Uterus (tissue), 4 donors: ENCODE measurements around the gene KIRREL3. TPM values are rescaled to one million over a fixed set of nuclear protein-coding genes. Genes with fewer than 3 reads are reported as not detected.
"Not testable (repeated sequence)": the region's sequence is repeated elsewhere in the genome, so short reads cannot be mapped to it uniquely, and the experiment has no call there.

ENCODE experiments used
- DNase-seq, 2 donors: peaks; one replicate each; pipeline ENCODE4 v3.0.0-alpha.2; 2019 to 2020
- H3K27ac ChIP-seq, 2 donors: fragments of 200-600 bp; sonication (generic); 1 replicate in 1 of 2; 2 replicates in 1 of 2; pipeline ENCODE4 v1.5.1; 2016 to 2018
- H3K27me3 ChIP-seq, 2 donors: fragments of 200-600 bp; sonication (generic); one replicate each; pipeline ENCODE4 v1.5.1; 2018 to 2019; ENCODE audit warnings: control low read depth in 1 of 2
- H3K36me3 ChIP-seq, 2 donors: fragments of 200-600 bp; sonication (generic); one replicate each; pipeline ENCODE4 v1.5.1; 2019; ENCODE audit warnings: control low read depth in 1 of 2
- H3K4me1 ChIP-seq, 2 donors: fragments of 200-600 bp; sonication (generic); one replicate each; pipeline ENCODE4 v1.5.1; 2018 to 2019; ENCODE audit warnings: control low read depth in 1 of 2
- H3K4me3 ChIP-seq, 2 donors: fragments of 200-600 bp; sonication (generic); 1 replicate in 1 of 2; 2 replicates in 1 of 2; pipeline ENCODE4 v1.5.1; 2018 to 2019; ENCODE audit warnings: mild to moderate bottlenecking in 1 of 2
- H3K9me3 ChIP-seq, 2 donors: fragments of 200-600 bp; sonication (generic); one replicate each; pipeline ENCODE4 v1.5.1; 2019; ENCODE audit warnings: control low read depth in 1 of 2
- CTCF ChIP-seq, 4 experiments: fragments of 200-600 bp in 2 of 4; fragments of 450-650 bp in 2 of 4; sonication (generic) in 2 of 4; IDR thresholded peaks; one replicate each; pipeline ENCODE4 v1.5.1; 2016 to 2019; ENCODE audit warnings: antibody characterized with exemption in 4 of 4, mild to moderate bottlenecking in 2 of 4, moderate library complexity in 1 of 4
- POLR2A ChIP-seq, 2 donors: fragments of 450-650 bp; IDR thresholded peaks; one replicate each; pipeline ENCODE4 v1.6.1; 2016; ENCODE audit warnings: antibody characterized with exemption in 2 of 2, mild to moderate bottlenecking in 1 of 2, moderate library complexity in 1 of 2
- intact Hi-C: fragments of 100-400 bp; cut with DNase I; formaldehyde crosslinking; loops from one replicate; pipeline ENCODE4 v1.15.1; 2023; ENCODE audit warnings: low total_unique reads
- microRNA-seq: library from miRNA; unstranded; fragments of <30 nt; microRNA quantifications from one replicate; pipeline ENCODE4, GENCODE V29; 2016; ENCODE audit warnings: borderline microRNAs expressed, borderline replicate concordance
- small RNA-seq: library from RNA; depleted of rRNA; stranded (forward); fragments of <200 nt; gene quantifications from one replicate; pipeline ENCODE3, GENCODE V24; 2016
- total RNA-seq, 4 donors: library from RNA; depleted of rRNA in 3 of 4; stranded (reverse); fragments of >200 nt in 3 of 4; gene quantifications; one replicate each; pipeline versions ENCODE4 v1.1.0 to v1.2.4, GENCODE V29; 2014 to 2023
- donor health status: DM: yes; HTN: yes; CAD: no.

KIRREL3 gene
- total RNA-seq, 4 donors from 2014 or later: 10.0 TPM; not detected in 3

- TF ChIP-seq CTCF (IDR thresholded peaks at IDR 0.05): no peak
- no peak for TF ChIP-seq POLR2A (IDR thresholded peaks at IDR 0.05)
- Histone ChIP-seq H3K27ac (no peak overlapping the region), H3K4me1 (no peaks in the 10 kb centered on the region), H3K9me3 (no peaks in the 10 kb centered on the region), H3K27me3 (no peaks in the 10 kb centered on the region), H3K36me3 (no peaks in the 10 kb centered on the region), H3K4me3 (no peak overlapping the region)
- DNase-seq: no peak
- intact Hi-C loops: no loop called here
Observed at GRCh38 chr11:126380909-126381308, 619.7 kb downstream of the KIRREL3 start.

- no peak for DNase-seq
- no peaks in the 10 kb centered on the region for H3K4me1 ChIP-seq
Observed at GRCh38 chr11:126378763-126379162, 621.8 kb downstream of the KIRREL3 start.

DNA sequence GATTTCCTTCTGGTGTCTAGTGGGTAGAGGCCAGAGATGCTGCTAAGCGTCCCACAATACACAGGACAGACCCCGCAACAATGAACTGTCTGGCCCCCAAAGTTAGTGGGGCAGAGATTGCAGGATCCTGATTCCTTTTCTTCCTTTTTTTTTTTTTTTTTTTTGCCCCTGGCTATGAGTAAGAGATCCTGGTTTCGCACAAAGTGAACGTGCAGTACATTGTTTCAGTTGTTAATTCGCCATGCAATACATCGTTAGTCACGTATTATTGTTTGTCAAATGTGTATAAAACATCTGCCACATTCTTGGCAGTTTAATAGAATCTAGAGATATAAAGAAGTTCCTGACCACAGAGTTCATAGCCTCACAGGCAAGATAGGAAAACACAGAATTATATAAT lies 624.8 kb downstream of the KIRREL3 start:
- Histone ChIP-seq H3K4me3 (no peak overlapping the region), H3K9me3 (no peaks in the 10 kb centered on the region), H3K36me3 (no peaks in the 10 kb centered on the region), H3K4me1 (no peaks in the 10 kb centered on the region), H3K27ac (no peak overlapping the region), H3K27me3 (no peaks in the 10 kb centered on the region)
- intact Hi-C loops: no loop called here
- no peak for DNase-seq
- TF ChIP-seq POLR2A (IDR thresholded peaks at IDR 0.05): no peak
- TF ChIP-seq CTCF (IDR thresholded peaks at IDR 0.05): no peak

More at GRCh38 chr11:126378763-126379162, 621.8 kb downstream of the KIRREL3 start:
- no peak for TF ChIP-seq POLR2A (IDR thresholded peaks at IDR 0.05)
- TF ChIP-seq CTCF (IDR thresholded peaks at IDR 0.05): no peak
- no peak overlapping the region for H3K4me3 ChIP-seq
- no peak overlapping the region for H3K27ac ChIP-seq
- H3K9me3 ChIP-seq: no peaks in the 10 kb centered on the region
- no peaks in the 10 kb centered on the region for H3K36me3 ChIP-seq
- intact Hi-C loops: no loop called here
- H3K27me3 ChIP-seq: no peaks in the 10 kb centered on the region

- H3K36me3 ChIP-seq, DNase-seq, H3K4me1 ChIP-seq, H3K4me3 ChIP-seq, H3K27ac ChIP-seq, H3K9me3 ChIP-seq, intact Hi-C loops, H3K27me3 ChIP-seq: not testable (repeated sequence)
Observed at GRCh38 chr11:126374562-126375300, 625.8 kb downstream of the KIRREL3 start.

DNA sequence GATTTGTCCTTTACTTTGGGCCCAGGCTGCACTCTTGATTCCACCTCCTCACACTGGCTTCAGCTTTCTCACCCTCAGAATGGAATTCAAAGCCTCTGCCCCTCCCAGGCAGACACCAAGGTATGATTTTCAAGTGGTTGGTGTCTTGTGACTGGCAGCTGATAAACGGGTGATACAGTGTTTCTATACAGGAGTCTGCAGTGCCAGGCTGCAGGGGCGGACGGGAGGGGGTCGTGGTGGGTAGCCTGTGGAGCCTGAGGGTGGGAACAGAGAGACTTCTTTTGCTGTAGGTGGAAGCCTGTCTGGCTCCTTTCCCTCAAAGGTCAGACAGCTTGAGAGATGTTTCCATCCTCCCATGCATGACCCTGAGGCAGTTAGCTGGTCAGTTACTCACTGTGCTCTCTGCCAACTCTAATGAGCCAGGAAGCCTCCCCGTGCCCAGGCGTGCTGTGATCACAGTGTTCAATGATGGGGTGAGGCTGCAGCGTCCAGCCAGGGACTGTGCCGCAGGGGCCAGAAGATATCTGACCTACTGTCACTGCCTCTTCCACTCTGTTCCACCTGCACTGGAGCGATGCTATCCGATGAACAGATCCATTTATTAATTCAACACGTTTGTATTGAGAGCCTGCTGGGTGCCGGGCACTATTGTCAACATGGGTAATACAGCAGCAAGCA lies 627.0 kb downstream of the KIRREL3 start:
- H3K27ac ChIP-seq, intact Hi-C loops, H3K27me3 ChIP-seq, H3K9me3 ChIP-seq, H3K36me3 ChIP-seq, H3K4me1 ChIP-seq, H3K4me3 ChIP-seq, DNase-seq: not testable (repeated sequence)

Small RNA genes within 50 kb of the gene (microRNA-seq; reads per million reads assigned to microRNA genes)
- not detected for gene MIR3167

Small RNA genes within 50 kb of the gene (small RNA-seq; reads per million reads assigned to genes)
- gene AP001318.3: not detected
- gene MIR3167: not detected
